Measurements from ENCODE around the gene CYB5A. TPM values are rescaled to one million over a fixed set of nuclear protein-coding genes. Genes with fewer than 3 reads are reported as not detected.

The CYB5A gene
- total and polyA plus RNA-seq, 9 of the 15 experiments (the other 6 are each of a cell fraction or from before 2014, with no cell fraction given) = 11.9 to 22.6 (median 14.1) TPM

- DNase-seq (ENCODE audit: extremely low read depth in 1 of 4, low spot score in 3 of 4) = no peak
- FAIRE-seq = no peak
- in situ Hi-C loops (cut with MboI) = no loop called here
- no peaks in the 10 kb centered on the region for H3K9me3 ChIP-seq (replicated peaks; ENCODE audit: control insufficient read depth, insufficient read depth, low read depth, low read length)
- ChIA-PET POLR2A (no interaction called here), CTCF (ENCODE audit: low intra/inter-chr PET ratio) (no interaction called here)
- no peak overlapping the region for H2AFZ ChIP-seq (ENCODE audit: low read depth, low read length)
- intact Hi-C loops (cut with micrococcal nuclease) = no loop called here
- H3K4me2 ChIP-seq (ENCODE audit: insufficient read depth, low read length) = no peak overlapping the region
- no peaks in the 10 kb centered on the region for H3K9me1 ChIP-seq (ENCODE audit: control insufficient read depth, insufficient read depth, low read length)
- H4K20me1 ChIP-seq (replicated peaks; ENCODE audit: control insufficient read depth, insufficient read depth, low read length) = no peaks in the 10 kb centered on the region
- BruUV-seq (replicated peaks) = no TSS peak
- H3K27ac ChIP-seq (ENCODE audit: extremely low read depth, low read depth, low read length) = no peak overlapping the region
- H3K4me1 ChIP-seq (replicated peaks in 1 of 2; ENCODE audit: control insufficient read depth in 2 of 2, insufficient read depth in 2 of 2, low read length in 2 of 2) = peaks cover 3 to 32% of the 10 kb centered on the region in 2 experiments; a peak in 4 of 5 replicates
- TF ChIP-seq L3MBTL2 (IDR thresholded peaks at IDR 0.05) (no peak), ZNF175 (CRISPR knock-in tag; IDR thresholded peaks at IDR 0.05; ENCODE audit: low read depth) (no peak), ZNF589 (CRISPR knock-in tag; IDR thresholded peaks at IDR 0.05; ENCODE audit: low read depth) (no peak), TAF1 (IDR thresholded peaks at IDR 0.05; ENCODE audit: control insufficient read depth, extremely low read depth, insufficient read depth, low read length, severe bottlenecking) (no peak), CEBPG (CRISPR knock-in tag; IDR thresholded peaks at IDR 0.05) (no peak), CEBPG (tag; conservative IDR thresholded peaks at IDR 0.05 in 1 of 2, IDR thresholded peaks at IDR 0.05 in 1 of 2) (no peak), PRPF4 (IDR thresholded peaks at IDR 0.05; ENCODE audit: insufficient read depth, low read depth, low read length, poor library complexity, severe bottlenecking) (no peak), RBM17 (IDR thresholded peaks at IDR 0.05; ENCODE audit: borderline replicate concordance, low read depth, low read length) (no peak), HDGF (IDR thresholded peaks at IDR 0.05) (no peak), U2AF1 (optimal IDR thresholded peaks at IDR 0.05; ENCODE audit: low read depth, low read length) (no peak), PTRF (tag; IDR thresholded peaks at IDR 0.05) (no peak), PHB2 (IDR thresholded peaks at IDR 0.05; ENCODE audit: low read depth) (no peak), MED1 (CRISPR knock-in tag; IDR thresholded peaks at IDR 0.05; ENCODE audit: borderline replicate concordance) (no peak), SRSF3 (IDR thresholded peaks at IDR 0.05; ENCODE audit: insufficient read depth, low read length) (no peak), CREB1 (IDR thresholded peaks at IDR 0.05) (no peak), CREB1 (CRISPR knock-in tag; IDR thresholded peaks at IDR 0.05) (no peak)
- TF ChIP-seq, protein P1, sequence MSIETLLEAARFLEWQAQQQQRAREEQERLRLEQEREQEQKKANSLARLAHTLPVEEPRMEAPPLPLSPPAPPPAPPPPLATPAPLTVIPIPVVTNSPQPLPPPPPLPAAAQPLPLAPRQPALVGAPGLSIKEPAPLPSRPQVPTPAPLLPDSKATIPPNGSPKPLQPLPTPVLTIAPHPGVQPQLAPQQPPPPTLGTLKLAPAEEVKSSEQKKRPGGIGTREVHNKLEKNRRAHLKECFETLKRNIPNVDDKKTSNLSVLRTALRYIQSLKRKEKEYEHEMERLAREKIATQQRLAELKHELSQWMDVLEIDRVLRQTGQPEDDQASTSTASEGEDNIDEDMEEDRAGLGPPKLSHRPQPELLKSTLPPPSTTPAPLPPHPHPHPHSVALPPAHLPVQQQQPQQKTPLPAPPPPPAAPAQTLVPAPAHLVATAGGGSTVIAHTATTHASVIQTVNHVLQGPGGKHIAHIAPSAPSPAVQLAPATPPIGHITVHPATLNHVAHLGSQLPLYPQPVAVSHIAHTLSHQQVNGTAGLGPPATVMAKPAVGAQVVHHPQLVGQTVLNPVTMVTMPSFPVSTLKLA (conservative IDR thresholded peaks at IDR 0.05) = no peak
- H3K9ac ChIP-seq (ENCODE audit: insufficient read depth in 1 of 2, low read depth in 2 of 2, low read length in 2 of 2) = no peak overlapping the region
- H3K4me3 ChIP-seq = no peak overlapping the region
- H3K79me2 ChIP-seq (ENCODE audit: control insufficient read depth, insufficient read depth, low read length) = no peaks in the 10 kb centered on the region
- 57% methylated on average over 4 of the region's 7 CpGs for WGBS (ENCODE audit: insufficient coverage, low coverage, missing lambda C conversion rate)
- H3K27me3 ChIP-seq (ENCODE audit: control insufficient read depth in 2 of 2, insufficient read depth in 2 of 2, low read length in 2 of 2) = no peaks in the 10 kb centered on the region
- ATAC-seq = no peak
- no peaks in the 10 kb centered on the region for H3K36me3 ChIP-seq (ENCODE audit: control insufficient read depth, insufficient read depth, low read length)
These were observed 23.6 kb downstream of the CYB5A start for GRCh38 chr18:74268175-74268574.
